Measurements from ENCODE around the gene TRMT61A. TPM values are rescaled to one million over a fixed set of nuclear protein-coding genes. Genes with fewer than 3 reads are reported as not detected.

The TRMT61A gene
- total RNA-seq, 1 donor from 2014 or later: 12.5 TPM

DNA sequence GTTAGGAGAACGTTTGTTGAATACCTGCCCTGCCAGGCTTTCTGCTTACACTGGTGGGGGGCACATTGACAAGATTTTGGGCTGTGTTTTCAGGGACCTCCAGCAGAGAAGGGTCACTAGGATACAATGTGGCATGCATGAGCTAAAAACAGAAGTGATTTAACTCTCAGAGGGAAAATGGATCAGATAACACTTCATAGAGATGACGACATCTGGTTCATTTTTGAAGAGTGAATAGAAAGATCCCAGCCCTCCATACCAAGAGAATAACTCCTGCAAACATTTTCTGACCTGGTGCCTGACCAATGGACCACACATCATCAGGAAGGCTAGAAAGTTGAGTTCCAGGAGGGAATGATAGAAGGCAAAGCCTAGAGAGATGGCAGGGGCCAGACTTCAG, 40.0 kb upstream of the TRMT61A start:
- Mint-ChIP-seq H3K27me3 (ENCODE audit: low read depth) (no peaks in the 10 kb centered on the region), H3K9me3 (no peaks in the 10 kb centered on the region), H3K4me3 (no peak overlapping the region), H3K27ac (ENCODE audit: unreplicated experiment) (no peak overlapping the region), H3K4me1 (no peaks in the 10 kb centered on the region), H3K36me3 (ENCODE audit: low read depth) (peaks cover 3% of the 10 kb centered on the region)
- TF ChIP-seq, protein P1, sequence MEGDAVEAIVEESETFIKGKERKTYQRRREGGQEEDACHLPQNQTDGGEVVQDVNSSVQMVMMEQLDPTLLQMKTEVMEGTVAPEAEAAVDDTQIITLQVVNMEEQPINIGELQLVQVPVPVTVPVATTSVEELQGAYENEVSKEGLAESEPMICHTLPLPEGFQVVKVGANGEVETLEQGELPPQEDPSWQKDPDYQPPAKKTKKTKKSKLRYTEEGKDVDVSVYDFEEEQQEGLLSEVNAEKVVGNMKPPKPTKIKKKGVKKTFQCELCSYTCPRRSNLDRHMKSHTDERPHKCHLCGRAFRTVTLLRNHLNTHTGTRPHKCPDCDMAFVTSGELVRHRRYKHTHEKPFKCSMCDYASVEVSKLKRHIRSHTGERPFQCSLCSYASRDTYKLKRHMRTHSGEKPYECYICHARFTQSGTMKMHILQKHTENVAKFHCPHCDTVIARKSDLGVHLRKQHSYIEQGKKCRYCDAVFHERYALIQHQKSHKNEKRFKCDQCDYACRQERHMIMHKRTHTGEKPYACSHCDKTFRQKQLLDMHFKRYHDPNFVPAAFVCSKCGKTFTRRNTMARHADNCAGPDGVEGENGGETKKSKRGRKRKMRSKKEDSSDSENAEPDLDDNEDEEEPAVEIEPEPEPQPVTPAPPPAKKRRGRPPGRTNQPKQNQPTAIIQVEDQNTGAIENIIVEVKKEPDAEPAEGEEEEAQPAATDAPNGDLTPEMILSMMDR (conservative IDR thresholded peaks at IDR 0.05): no peak
- no peak for DNase-seq (ENCODE audit: low read depth, low spot score)

DNA sequence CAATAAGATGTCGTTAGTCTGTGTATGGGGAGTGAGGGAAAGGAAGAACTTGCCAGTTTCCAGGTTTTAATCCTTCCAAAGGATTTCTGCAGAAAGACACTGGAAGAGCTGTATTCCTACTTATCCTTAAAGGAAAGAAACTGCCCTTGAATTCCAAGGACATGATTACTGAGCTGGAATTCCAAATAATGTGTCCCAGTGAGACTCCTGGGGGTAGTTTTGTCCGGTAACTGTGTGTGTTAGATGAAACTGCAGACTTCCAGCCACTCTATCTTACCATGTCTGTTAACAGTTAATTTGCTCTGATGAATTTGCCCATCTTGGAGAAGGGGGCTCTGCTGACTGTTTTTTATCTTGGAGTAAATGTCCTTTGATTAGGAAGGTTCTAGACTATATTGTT, 39.4 kb upstream of the TRMT61A start:
- H3K4me3 Mint-ChIP-seq: no peak overlapping the region
- H3K9me3 Mint-ChIP-seq: no peaks in the 10 kb centered on the region
- no peak overlapping the region for H3K27ac Mint-ChIP-seq (ENCODE audit: unreplicated experiment)
- no peaks in the 10 kb centered on the region for H3K4me1 Mint-ChIP-seq
- no peaks in the 10 kb centered on the region for H3K27me3 Mint-ChIP-seq (ENCODE audit: low read depth)
- no peak for DNase-seq (ENCODE audit: low read depth, low spot score)
- TF ChIP-seq, protein P1 (conservative IDR thresholded peaks at IDR 0.05): no peak
- H3K36me3 Mint-ChIP-seq (ENCODE audit: low read depth): peaks cover 3% of the 10 kb centered on the region

DNA sequence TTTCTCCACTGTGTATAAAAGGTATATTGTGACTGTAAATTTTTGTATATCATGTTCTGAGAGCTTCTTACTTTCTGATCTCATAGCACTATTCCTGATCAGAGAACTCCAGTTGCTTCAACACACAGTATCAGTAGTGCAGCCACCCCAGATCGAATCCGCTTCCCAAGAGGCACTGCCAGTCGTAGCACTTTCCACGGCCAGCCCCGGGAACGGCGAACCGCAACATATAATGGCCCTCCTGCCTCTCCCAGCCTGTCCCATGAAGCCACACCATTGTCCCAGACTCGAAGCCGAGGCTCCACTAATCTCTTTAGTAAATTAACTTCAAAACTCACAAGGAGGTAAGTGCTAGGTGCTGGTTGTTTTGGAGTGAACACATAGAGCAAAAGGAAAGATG, 37.3 kb upstream of the TRMT61A start:
- no peaks in the 10 kb centered on the region for H3K9me3 Mint-ChIP-seq
- no peak overlapping the region for H3K27ac Mint-ChIP-seq (ENCODE audit: unreplicated experiment)
- TF ChIP-seq, protein P1 (conservative IDR thresholded peaks at IDR 0.05): no peak
- DNase-seq (ENCODE audit: low read depth, low spot score): no peak
- no peaks in the 10 kb centered on the region for H3K27me3 Mint-ChIP-seq (ENCODE audit: low read depth)
- no peak overlapping the region for H3K4me3 Mint-ChIP-seq
- H3K36me3 Mint-ChIP-seq (ENCODE audit: low read depth): peaks cover 3% of the 10 kb centered on the region
- H3K4me1 Mint-ChIP-seq: no peaks in the 10 kb centered on the region

DNA sequence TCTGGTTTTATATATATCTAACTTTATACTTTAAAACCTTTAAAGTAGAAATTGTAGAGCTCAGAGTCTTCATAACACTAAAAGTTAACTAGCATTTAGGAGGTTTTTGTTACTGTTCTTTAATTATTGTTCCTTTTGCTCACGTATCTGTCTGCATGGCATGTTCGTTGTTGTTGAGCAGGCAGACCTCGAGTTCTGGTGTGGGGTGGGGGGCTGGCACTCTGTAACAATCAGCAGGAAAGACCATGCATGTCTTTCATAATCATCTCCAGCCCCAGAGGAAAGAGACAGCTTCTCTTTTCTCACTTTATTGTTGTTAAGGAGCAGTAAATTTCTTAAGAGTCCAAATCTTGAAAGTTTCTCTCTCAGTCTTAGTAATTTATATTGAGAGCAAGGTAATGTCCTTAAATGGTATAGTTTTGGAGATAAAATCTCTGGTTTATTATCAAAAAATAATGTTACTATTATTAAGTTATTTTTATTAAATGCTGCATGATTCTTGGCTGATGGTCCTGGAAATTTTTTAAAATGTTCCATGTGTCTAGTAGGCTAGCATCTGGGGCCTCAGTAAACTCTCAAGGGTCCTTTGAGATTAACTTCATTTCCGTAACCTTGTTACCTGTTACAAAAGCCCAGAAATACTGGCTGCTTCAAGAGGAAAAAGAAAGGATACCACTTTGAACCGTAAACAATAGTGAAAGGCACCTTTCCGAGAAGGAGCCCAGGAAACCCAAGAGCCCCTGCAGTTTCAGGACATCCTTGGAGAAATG, 36.7 kb upstream of the TRMT61A start:
- no peak overlapping the region for H3K4me3 Mint-ChIP-seq
- DNase-seq (ENCODE audit: low read depth, low spot score): no peak
- H3K27ac Mint-ChIP-seq (ENCODE audit: unreplicated experiment): no peak overlapping the region
- H3K4me1 Mint-ChIP-seq: no peaks in the 10 kb centered on the region
- TF ChIP-seq, protein P1 (conservative IDR thresholded peaks at IDR 0.05): no peak
- H3K36me3 Mint-ChIP-seq (ENCODE audit: low read depth): peaks cover 2% of the 10 kb centered on the region
- no peaks in the 10 kb centered on the region for H3K9me3 Mint-ChIP-seq
- H3K27me3 Mint-ChIP-seq (ENCODE audit: low read depth): no peaks in the 10 kb centered on the region

DNA sequence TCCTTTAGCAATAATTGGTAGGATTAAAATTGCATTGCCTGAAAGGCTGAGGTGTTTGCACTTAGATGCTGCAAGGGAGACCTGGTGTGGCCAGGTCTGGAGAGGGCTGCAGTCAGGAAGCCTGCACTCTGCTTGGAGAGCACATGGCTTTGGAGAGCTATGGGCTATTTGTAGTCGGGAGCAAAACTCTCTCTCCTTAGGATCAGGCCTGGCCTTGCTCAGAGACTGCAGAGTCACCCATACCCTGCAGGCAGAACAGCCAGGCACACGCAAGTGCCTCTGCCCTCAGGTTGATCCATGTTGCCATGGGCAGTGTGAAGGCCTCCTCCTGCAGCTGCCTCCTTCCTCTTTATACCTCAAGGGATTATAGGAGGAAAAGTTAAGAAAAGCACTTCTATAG, 33.1 kb upstream of the TRMT61A start:
- DNase-seq (ENCODE audit: low read depth, low spot score): no peak
- H3K27ac Mint-ChIP-seq (ENCODE audit: unreplicated experiment): no peak overlapping the region
- H3K4me1 Mint-ChIP-seq: peaks cover 9% of the 10 kb centered on the region
- H3K36me3 Mint-ChIP-seq (ENCODE audit: low read depth): no peaks in the 10 kb centered on the region
- TF ChIP-seq, protein P1 (conservative IDR thresholded peaks at IDR 0.05): no peak
- no peak overlapping the region for H3K4me3 Mint-ChIP-seq
- H3K9me3 Mint-ChIP-seq: no peaks in the 10 kb centered on the region
- H3K27me3 Mint-ChIP-seq (ENCODE audit: low read depth): no peaks in the 10 kb centered on the region

Measured in neural crest cell (in vitro differentiated cells).